T47D (cell line): ENCODE results near the gene PRRX2.
A peak's percentile ranks its signal among the peaks of the same experiment; 100 is the strongest.

ENCODE experiments used
- DNase-seq, 2 experiments: peaks; one replicate each; pipeline versions ENCODE4 v3.0.0 to v3.0.0-alpha.2; 2011 to 2012; ENCODE audit warnings: low read depth in 1 of 2, low spot score in 1 of 2
- JUND ChIP-seq: IDR thresholded peaks from 2 replicates; pipeline ENCODE4 v1.6.1; 2012; ENCODE audit warnings: low read depth
- in situ Hi-C: cut with HindIII; loops from 2 replicates; pipeline ENCODE4 v1.10.0; 2016; ENCODE audit warnings: low sequenced_read_pairs, low pct_unique_long_range_greater_than_20kb

PRRX2 gene

GRCh38 chr9:129679537-129679936 is 14.1 kb downstream of the PRRX2 start:
- no peak for TF ChIP-seq JUND
- in situ Hi-C loops, result no loop called here
- DNase-seq, result no peak

GRCh38 chr9:129681924-129682323 is 16.5 kb downstream of the PRRX2 start:
- in situ Hi-C loops, result no loop called here
- DNase-seq, result no peak
- no peak for TF ChIP-seq JUND

- no peak for TF ChIP-seq JUND
- DNase-seq, result no peak
- in situ Hi-C loops, result no loop called here
Measured at GRCh38 chr9:129682381-129682780, 16.9 kb downstream of the PRRX2 start.

- in situ Hi-C loops, result no loop called here
- peak in 1 of 2 experiments; percentile 74 for DNase-seq
- no peak for TF ChIP-seq JUND
Measured at GRCh38 chr9:129685220-129685932, 19.9 kb downstream of the PRRX2 start.

- TF ChIP-seq JUND, result no peak
- in situ Hi-C loops, result no loop called here
- DNase-seq, result no peak
Measured at GRCh38 chr9:129685933-129686259, 20.4 kb downstream of the PRRX2 start.

GRCh38 chr9:129686736-129687135 is 21.3 kb downstream of the PRRX2 start:
- no peak for DNase-seq
- in situ Hi-C loops, result no loop called here
- TF ChIP-seq JUND, result no peak

DNA sequence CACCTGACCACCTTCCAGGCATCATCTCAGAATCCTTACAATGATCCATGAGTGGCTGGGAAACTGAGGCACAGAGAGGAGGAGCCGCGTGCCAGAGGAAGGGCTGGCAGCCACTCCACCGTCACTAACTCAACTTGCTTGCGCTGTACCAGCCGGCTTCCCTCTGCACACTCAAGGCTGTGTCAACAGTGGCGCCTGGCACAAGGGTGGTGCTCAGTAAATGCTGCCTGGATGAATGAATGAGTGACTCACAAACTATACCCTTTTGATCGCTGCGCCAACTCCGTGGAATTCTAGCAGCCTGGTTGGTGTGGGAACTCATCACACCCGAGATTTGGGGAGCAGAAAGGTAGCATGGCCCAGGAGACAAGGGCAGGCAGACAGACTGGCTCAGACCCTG is 21.9 kb downstream of the PRRX2 start:
- DNase-seq, result no peak
- in situ Hi-C loops, result no loop called here
- TF ChIP-seq JUND, result no peak

DNA sequence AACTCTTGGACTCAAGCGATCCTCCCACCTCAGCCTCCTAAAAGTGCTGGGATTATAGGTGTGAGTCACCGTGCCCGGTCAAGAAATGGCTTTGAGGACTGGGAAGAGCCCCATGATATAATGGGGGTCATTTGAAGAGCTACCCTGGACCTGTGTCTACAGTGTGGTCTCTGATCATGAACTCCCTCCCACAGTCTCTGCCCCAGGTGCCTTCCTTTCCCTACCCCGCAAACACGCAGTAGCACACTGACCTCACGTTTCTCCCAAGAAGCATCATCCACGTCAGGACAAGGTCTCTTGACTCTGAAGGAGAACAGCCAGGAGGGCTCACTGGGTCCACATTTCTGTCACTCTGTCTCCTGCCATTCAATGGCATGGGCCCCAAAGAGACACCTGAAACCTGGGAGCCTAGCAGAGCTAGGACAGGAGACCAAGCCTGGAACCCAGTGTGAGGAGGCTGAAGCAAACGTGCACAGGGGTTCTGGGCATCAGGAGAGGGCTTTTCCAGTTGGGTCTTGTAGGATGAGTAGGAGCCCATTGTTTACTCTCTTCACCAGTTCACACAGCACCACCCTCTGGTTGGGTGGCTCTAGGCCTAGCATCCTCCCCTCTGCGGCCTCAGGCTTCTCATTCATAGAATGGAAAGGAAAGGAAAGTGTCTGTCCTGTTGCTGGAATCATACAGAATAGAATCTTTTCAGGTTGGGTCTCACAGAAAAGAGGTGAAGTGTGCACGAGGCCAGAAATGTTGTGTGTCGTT is 23.0 kb downstream of the PRRX2 start:
- in situ Hi-C loops, result no loop called here
- no peak for TF ChIP-seq JUND
- DNase-seq, result no peak

DNA sequence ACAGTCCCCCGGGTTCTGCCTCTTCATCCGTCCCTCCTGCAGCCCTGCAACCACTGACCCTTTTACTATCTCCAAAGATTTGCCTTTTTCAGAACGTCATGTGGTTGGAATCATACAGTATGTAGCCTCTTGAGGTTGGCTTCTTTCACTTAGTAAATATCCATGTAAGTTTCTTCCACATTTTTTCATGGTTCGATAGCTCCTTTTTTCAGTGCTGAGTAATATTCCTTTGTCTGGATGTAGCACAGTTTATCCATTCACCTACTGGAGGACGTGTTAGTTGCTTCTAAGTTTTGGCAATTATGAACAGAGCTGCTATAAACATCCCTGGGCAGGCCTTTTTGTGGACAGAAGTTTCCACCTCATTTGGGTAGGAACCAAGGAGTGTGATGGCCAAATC is 27.1 kb downstream of the PRRX2 start:
- TF ChIP-seq JUND, result no peak
- in situ Hi-C loops, result no loop called here
- no peak for DNase-seq

GRCh38 chr9:129693741-129694140 is 28.3 kb downstream of the PRRX2 start:
- DNase-seq, result no peak
- TF ChIP-seq JUND, result no peak
- in situ Hi-C loops, result no loop called here

- no peak for DNase-seq
- in situ Hi-C loops, result no loop called here
- TF ChIP-seq JUND, result no peak
Measured at GRCh38 chr9:129694243-129694646, 28.8 kb downstream of the PRRX2 start.

GRCh38 chr9:129695870-129696269 is 30.4 kb downstream of the PRRX2 start:
- TF ChIP-seq JUND, result no peak
- no peak for DNase-seq
- in situ Hi-C loops, result no loop called here

DNA sequence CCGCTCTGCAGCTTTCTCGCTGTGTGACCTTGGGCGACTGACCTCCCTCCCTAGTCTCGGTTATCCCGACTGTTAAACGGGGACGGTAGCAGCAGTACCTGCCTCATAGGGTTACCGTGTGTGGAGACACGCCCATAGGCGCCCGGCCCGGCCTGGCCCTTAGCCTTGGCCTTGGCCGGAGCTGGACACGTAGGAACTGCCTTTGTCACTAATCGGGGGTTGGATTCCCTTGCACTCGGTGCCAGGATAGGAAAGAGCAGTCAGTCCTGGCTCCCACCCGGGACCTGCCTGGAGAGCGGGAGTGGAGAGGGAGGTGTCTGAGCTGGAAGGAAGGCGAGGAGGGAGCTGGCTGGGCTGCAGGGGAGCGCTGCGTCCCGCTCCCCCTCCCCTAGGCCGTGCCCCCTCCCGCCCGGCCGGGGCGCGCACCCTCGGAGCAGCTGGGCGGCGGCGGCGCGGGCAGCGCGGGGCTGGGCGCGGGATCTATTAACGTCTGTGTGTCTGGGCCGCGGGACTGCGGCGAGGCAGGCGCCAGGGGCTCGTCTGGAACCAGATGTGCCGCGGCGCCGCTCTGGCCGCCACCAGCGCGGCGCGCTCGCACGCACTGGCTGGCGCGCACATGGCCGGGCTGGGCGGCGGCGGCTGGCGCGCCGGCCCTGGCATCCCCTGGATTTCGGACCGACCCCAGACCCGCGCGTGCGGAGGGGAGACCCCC is 31.7 kb downstream of the PRRX2 start:
- peak; percentile 42 to 82 for DNase-seq
- no peak for TF ChIP-seq JUND
- in situ Hi-C loops, result no loop called here
